GM12801 (cell line): ENCODE measurements around the gene RHEB.

Experiments
- CTCF ChIP-seq: IDR thresholded peaks from one replicate; pipeline ENCODE4 v1.5.1; 2011; ENCODE audit warnings: control low read depth; ENCODE audit not compliant: insufficient read length; ENCODE audit errors: extremely low read depth

The RHEB gene

GRCh38 chr7:151439855-151440798 lies 79.6 kb downstream of the RHEB start, which contains the start of gene CRYGN:
CRYGN (minus strand) TSS chr7:151440141; CDS start chr7:151439917, 224 bp downstream.
- TF ChIP-seq CTCF: no peak

- no peak for TF ChIP-seq CTCF
These were observed 80.7 kb downstream of the RHEB start for GRCh38 chr7:151438864-151439601.

GRCh38 chr7:151437866-151438516 lies 81.7 kb downstream of the RHEB start:
- no peak for TF ChIP-seq CTCF

GRCh38 chr7:151437159-151437553 lies 82.5 kb downstream of the RHEB start:
- TF ChIP-seq CTCF: no peak

- no peak for TF ChIP-seq CTCF
These were observed 83.1 kb downstream of the RHEB start for GRCh38 chr7:151436446-151437158.

GRCh38 chr7:151435971-151436370 lies 83.7 kb downstream of the RHEB start:
- no peak for TF ChIP-seq CTCF
